Esophagus (tissue), 2 donors: ENCODE results near the gene HTD2. TPM values are rescaled to one million over a fixed set of nuclear protein-coding genes. Genes with fewer than 3 reads are reported as not detected.

Experiments used
- H3K27ac ChIP-seq, 2 donors: one replicate each; pipeline ENCODE4 v1.5.1; 2013; ENCODE audit warnings: low read depth in 2 of 2, mild to moderate bottlenecking in 2 of 2, inconsistent platforms in 1 of 2, low read length in 1 of 2, moderate library complexity in 1 of 2
- H3K27me3 ChIP-seq, 2 donors: one replicate each; pipeline ENCODE4 v1.6.1; 2013; ENCODE audit warnings: low read length in 2 of 2, control low read depth in 1 of 2, mild to moderate bottlenecking in 1 of 2; ENCODE audit not compliant: insufficient read depth in 2 of 2, control insufficient read depth in 1 of 2
- H3K36me3 ChIP-seq, 2 donors: one replicate each; pipeline ENCODE4 v1.6.1; 2013; ENCODE audit warnings: low read length in 1 of 2; ENCODE audit not compliant: control insufficient read depth in 2 of 2, insufficient read depth in 2 of 2
- H3K4me1 ChIP-seq, 2 donors: one replicate each; pipeline ENCODE4 v1.6.1; 2013; ENCODE audit warnings: low read length in 1 of 2; ENCODE audit not compliant: control insufficient read depth in 2 of 2, insufficient read depth in 2 of 2
- H3K4me3 ChIP-seq, 2 donors: one replicate each; pipeline ENCODE4 v1.5.1; 2013; ENCODE audit warnings: low read length in 2 of 2, mild to moderate bottlenecking in 2 of 2, low read depth in 1 of 2, moderate library complexity in 1 of 2
- H3K9me3 ChIP-seq, 2 donors: one replicate each; pipeline ENCODE4 v1.6.1; 2013; ENCODE audit warnings: mild to moderate bottlenecking in 2 of 2, low read depth in 1 of 2, low read length in 1 of 2, moderate library complexity in 1 of 2; ENCODE audit not compliant: control insufficient read depth in 2 of 2, insufficient read depth in 1 of 2
- WGBS, 2 donors: extraction: QIAGEN DNeasy Blood & Tissue Kit; methylation state at CpG; one replicate each; pipeline ENCODE4 v1.1.7; 2013; 5-methylcytosine and 5-hydroxymethylcytosine counted together
- polyA plus RNA-seq, 2 donors: library from polyadenylated mRNA; stranded (reverse); fragments of 200-250 nt; gene quantifications; one replicate each; pipeline ENCODE4 v1.2.3, GENCODE V29; 2013
- donor health status: healthy with polysubstance abuse.
- donor health status: Bipolar disorder and iron deficiency.

The HTD2 gene
- polyA plus RNA-seq, 2 donors = 1.3 to 5.9 TPM

GRCh38 chr3:58307639-58308215 lies 1.4 kb downstream of the HTD2 start:
- Histone ChIP-seq H3K4me3 (peak overlapping the region; percentile 75 to 78), H3K4me1 (peaks cover 0 to 4% of the 10 kb centered on the region in 2 donors), H3K9me3 (no peaks in the 10 kb centered on the region), H3K36me3 (peaks cover 0 to 14% of the 10 kb centered on the region in 2 donors), H3K27ac (peak overlapping the region; percentile 93 to 99), H3K27me3 (no peaks in the 10 kb centered on the region)
- 18 to 24% methylated on average over 10 of the region's 10 CpGs for WGBS, 2 donors

GRCh38 chr3:58308728-58309127 lies 2.4 kb downstream of the HTD2 start:
- Histone ChIP-seq H3K36me3 (peaks cover 0 to 17% of the 10 kb centered on the region in 2 donors), H3K9me3 (no peaks in the 10 kb centered on the region), H3K27me3 (no peaks in the 10 kb centered on the region), H3K4me1 (peaks cover 0 to 4% of the 10 kb centered on the region in 2 donors), H3K27ac (no peak overlapping the region), H3K4me3 (no peak overlapping the region)
- WGBS, 2 donors = 20 to 26% methylated on average over 1 of the region's 1 CpG

- Histone ChIP-seq H3K27me3 (no peaks in the 10 kb centered on the region), H3K9me3 (no peaks in the 10 kb centered on the region), H3K4me3 (no peak overlapping the region), H3K4me1 (no peaks in the 10 kb centered on the region), H3K27ac (no peak overlapping the region), H3K36me3 (peaks cover 5 to 10% of the 10 kb centered on the region in 2 donors)
- WGBS, 2 donors = 81 to 84% methylated on average over 2 of the region's 2 CpGs
Observed at GRCh38 chr3:58317811-58318210, 11.5 kb downstream of the HTD2 start.

GRCh38 chr3:58321791-58322190 lies 15.5 kb downstream of the HTD2 start:
- 93% methylated on average over 7 of the region's 7 CpGs for WGBS, 2 donors
- H3K9me3 ChIP-seq = no peaks in the 10 kb centered on the region
- peaks cover 2 to 6% of the 10 kb centered on the region in 2 donors for H3K36me3 ChIP-seq
- H3K27ac ChIP-seq = no peak overlapping the region
- no peaks in the 10 kb centered on the region for H3K4me1 ChIP-seq
- H3K4me3 ChIP-seq = no peak overlapping the region
- no peaks in the 10 kb centered on the region for H3K27me3 ChIP-seq

- Histone ChIP-seq H3K27ac (no peak overlapping the region), H3K27me3 (no peaks in the 10 kb centered on the region), H3K4me1 (no peaks in the 10 kb centered on the region), H3K36me3 (peaks cover 2 to 6% of the 10 kb centered on the region in 2 donors), H3K4me3 (no peak overlapping the region), H3K9me3 (no peaks in the 10 kb centered on the region)
- 64 to 74% methylated on average over 1 of the region's 1 CpG for WGBS, 2 donors
Observed at GRCh38 chr3:58322793-58323192, 16.5 kb downstream of the HTD2 start.

GRCh38 chr3:58323529-58324390 lies 17.4 kb downstream of the HTD2 start:
- Histone ChIP-seq H3K4me1 (no peaks in the 10 kb centered on the region), H3K9me3 (no peaks in the 10 kb centered on the region), H3K27me3 (no peaks in the 10 kb centered on the region), H3K36me3 (no peaks in the 10 kb centered on the region), H3K4me3 (no peak overlapping the region), H3K27ac (no peak overlapping the region)
- 81 to 82% methylated on average over 3 of the region's 3 CpGs for WGBS, 2 donors

- Histone ChIP-seq H3K27me3 (no peaks in the 10 kb centered on the region), H3K27ac (no peak overlapping the region), H3K9me3 (no peaks in the 10 kb centered on the region), H3K4me1 (no peaks in the 10 kb centered on the region), H3K4me3 (no peak overlapping the region), H3K36me3 (no peaks in the 10 kb centered on the region)
- WGBS, 2 donors = 62 to 70% methylated on average over 7 of the region's 7 CpGs
Observed at GRCh38 chr3:58324391-58325390, 18.4 kb downstream of the HTD2 start.

GRCh38 chr3:58325525-58325992 lies 19.2 kb downstream of the HTD2 start:
- Histone ChIP-seq H3K4me1 (no peaks in the 10 kb centered on the region), H3K27me3 (no peaks in the 10 kb centered on the region), H3K27ac (no peak overlapping the region), H3K9me3 (no peaks in the 10 kb centered on the region), H3K36me3 (no peaks in the 10 kb centered on the region), H3K4me3 (no peak overlapping the region)
- 38 to 49% methylated on average over 2 of the region's 2 CpGs for WGBS, 2 donors

GRCh38 chr3:58326267-58326900 lies 20.1 kb downstream of the HTD2 start:
- no peak overlapping the region for H3K27ac ChIP-seq

More at GRCh38 chr3:58326267-58326900, 20.1 kb downstream of the HTD2 start:
- 93 to 95% methylated on average over 8 of the region's 8 CpGs for WGBS, 2 donors
- Histone ChIP-seq H3K4me1 (no peaks in the 10 kb centered on the region), H3K36me3 (no peaks in the 10 kb centered on the region), H3K9me3 (no peaks in the 10 kb centered on the region), H3K4me3 (no peak overlapping the region), H3K27me3 (no peaks in the 10 kb centered on the region)
